NCI-H82 treated with DMSO at 0.1 percent for 48 hours (cell line): ENCODE data around the gene CHIC1.
"Not testable (repeated sequence)": the region's sequence is repeated elsewhere in the genome, so short reads cannot be mapped to it uniquely, and the experiment has no call there.

ENCODE experiments used
- DNase-seq: peaks from one replicate; lab custom pipeline; 2025; ENCODE audit not compliant: unreplicated experiment; lab: John Stamatoyannopoulos, UW

CHIC1 gene

DNA sequence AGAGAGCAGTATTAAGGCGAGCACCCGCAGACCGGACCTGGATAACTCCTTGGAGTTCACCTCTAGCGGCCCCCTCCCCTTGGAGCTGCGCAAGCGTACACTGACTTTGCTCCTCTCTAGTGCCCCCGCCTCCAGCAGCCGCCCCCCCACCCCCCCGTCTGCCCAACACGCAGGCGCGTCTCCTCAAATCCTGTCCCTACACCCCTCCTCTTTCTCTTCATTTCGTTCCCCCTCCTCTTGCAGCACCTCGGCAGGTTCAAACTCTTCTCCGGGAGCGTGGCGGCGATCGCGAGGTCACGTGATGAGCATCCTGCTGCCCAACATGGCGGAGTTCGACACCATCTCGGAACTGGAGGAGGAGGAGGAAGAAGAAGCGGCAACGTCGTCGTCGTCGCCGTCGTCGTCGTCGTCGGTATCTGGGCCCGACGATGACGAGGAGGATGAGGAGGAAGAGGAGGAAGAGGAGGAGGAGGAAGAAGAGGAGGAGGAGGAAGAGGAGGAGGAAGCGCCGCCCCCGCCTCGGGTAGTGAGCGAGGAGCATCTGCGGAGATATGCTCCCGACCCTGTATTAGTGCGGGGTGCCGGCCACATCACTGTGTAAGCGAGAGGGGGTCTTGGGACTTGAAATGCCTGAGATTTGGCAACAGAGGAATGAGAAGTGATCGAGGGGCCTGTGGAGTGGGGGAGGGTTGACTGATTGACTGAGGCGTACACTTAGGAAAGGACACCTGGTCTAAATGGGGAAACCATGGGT lies at the start of gene CHIC1:
TSS of gene CHIC1 (plus strand) at position 214 of the 754 bp plus-strand sequence. CDS start at position 302, 88 bp downstream.
- DNase-seq, result peak; percentile 87

DNA sequence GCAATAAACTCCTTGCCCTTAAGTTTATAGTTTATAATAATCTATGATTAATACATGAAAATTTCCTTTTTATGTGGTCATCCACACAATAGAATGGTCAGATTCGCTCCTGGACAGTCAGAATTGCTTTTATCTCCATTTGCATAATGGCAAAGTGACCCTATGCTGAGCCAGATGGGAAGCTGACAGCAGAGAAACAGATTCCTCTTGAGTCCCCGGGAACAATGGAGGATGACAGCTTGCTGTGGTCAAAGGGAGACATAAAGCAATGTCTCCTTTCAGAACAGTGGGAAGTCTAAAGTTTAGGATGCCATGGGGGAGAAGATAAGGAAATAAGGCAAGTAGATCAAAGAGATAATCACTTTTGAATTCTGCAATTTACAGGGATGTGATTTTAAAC lies 40.2 kb upstream of the CHIC1 start:
- DNase-seq, result not testable (repeated sequence)

DNA sequence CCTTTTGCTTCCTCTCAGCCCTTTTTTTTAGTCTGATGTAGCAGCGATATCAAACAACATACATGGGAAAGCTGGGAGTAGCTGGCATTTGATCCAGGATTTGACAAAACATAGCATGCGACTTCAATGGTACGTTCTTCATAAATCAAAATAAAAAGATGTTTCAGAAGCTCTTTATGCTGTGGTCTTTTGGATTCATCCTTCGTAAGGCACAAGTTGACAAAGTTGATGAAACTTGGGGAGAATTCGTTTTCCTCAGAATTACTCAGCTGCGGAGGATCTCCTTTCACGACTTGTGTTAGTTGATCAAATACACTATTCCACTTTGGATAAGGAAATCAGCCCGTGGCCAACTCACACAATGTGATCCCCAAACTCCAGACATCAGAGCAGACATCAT lies 38.1 kb upstream of the CHIC1 start:
- DNase-seq, result no peak

DNA sequence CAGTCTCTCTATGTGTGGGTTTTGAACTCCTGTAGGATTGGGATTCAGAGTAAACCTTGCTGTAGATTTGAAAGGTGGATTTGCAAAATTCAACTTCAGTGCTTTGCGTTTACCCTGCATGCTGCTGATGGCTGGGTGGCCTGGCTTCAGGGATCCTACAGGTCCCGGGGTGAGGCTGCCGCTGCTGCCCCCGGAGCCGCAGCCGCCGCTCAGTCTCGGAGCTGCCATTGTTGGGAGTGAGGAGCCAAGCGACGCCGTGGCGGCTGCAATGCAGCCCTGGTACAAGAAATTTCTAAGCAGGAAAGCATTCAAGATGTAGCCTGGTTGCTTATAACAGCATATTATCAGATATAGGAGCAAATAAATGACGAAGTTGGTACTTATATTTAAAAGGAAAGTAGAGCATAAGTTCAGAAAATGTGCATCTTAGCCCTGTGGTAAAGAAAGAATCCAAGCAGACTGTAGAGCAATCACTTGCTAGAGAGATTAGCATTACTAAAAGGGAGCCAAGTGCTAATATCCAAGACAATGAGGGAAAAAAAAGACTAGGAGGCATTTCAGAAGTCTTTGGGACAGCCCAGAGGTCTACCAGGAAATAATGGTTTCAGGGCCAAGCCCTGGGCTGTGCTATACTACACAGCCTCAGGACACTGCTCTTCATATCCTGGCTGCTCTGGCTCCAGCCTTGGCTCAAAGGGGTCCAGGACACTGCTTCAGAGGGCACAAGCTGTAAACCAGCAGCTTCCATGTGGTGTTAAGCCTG lies 36.9 kb upstream of the CHIC1 start:
- DNase-seq, result no peak

DNA sequence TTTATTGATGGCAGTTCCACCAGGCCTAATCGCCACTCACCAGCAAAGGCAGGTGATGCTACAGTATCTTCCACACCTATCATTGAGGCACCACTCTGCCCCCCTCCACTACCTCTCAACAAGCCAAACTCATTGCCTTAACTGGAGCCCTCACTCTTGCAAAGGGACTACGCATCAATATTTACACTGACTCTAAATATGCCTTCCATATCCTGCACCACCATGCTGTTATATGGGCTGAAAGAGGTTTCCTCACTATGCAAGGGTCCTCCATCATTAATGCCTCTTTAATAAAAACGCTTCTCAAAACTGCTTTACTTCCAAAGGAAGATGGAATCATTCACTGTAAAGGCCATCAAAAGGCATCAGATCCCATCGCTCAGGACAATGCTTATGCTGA lies 31.3 kb upstream of the CHIC1 start:
- DNase-seq, result not testable (repeated sequence)

DNA sequence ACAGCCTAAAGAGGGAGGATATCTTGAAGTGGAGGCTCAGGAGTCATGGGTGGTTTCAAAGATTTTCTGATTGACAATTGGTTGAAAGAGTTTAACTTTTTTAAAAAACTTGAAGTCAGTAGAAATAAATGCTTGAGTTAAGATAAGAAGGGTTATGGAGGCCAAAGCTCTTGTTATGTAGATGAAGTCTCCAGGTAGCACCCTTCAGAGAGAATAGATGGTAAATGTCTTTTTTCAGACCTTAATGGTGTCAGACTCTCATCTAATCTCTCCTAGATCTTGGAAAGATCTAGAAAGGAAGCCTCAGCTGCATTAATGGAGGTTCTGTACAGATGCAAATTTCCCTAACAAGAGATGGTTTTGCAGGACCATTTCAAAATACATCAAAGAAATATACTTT lies 6.8 kb upstream of the CHIC1 start:
- no peak for DNase-seq

DNA sequence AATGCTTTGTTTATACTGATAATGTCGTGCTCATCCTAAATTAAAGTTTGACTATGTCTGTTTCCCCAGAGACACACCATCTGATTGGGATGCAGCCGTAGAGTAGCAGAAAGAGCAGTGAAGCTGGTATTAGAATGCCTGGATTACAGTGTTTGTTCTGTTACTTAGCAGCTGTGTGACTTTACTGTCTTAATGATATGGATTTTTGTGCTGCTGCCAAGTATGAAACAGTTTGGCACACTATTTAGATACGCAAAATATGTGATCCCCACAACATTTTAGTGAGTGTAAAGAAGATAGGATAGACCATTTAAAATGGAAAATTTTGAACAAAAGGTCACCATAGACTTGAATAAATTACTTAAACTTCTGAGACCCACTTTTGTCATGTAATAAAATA lies 1.2 kb upstream of the CHIC1 start:
- no peak for DNase-seq

DNA sequence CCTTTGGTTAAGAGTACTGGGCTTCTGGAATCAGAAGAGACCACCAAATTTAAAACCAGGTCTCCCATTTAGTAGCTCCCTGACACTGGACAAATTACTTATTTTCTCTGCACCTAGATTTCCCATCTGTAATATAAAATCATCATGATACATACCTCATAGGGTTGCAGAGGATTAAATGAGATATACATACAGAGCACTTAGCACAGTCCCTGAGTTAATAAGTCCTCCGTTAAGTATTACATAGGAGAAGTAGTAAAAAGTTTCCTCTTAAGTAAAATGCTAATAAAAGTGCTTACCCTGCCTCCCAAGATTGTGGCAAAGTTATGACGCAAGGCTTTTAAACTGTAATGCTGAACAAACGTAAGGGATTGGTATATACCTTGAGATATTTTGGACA lies 539 bp upstream of the CHIC1 start:
- no peak for DNase-seq

DNA sequence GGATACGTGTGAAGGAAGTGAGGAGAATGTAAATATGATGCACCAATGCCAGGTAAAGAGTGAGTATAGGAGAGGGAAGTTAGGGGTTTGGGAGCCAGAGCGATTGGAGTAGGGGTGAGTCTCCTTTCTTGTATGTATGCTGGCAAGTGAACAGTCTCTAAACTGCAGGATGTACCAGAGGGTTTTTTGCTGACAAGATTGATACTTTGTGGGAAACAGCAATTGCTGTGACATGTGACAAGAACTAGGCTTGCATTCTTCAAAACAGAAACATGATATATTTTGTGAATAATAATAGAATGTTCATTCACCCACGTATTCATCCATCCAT lies 706 bp downstream of the CHIC1 start:
- no peak for DNase-seq

DNA sequence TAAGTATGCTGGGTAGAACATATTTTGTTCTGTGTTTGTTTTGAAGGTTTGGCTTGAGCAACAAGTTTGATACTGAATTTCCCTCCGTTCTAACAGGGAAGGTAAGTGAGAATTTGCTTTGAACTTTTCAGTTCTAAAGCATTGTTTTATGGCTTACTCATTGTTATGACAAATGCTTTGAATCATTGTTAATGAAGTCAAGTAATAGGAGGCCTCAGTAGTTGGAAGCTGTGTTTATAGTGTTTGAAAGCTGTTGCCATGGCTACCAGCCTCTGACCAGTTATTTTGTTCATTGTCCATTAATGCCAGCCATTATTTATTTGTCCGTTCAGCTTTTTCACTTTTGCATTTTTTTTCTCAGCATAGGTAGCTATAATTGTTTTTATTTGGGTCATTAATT lies 14.4 kb downstream of the CHIC1 start:
- DNase-seq, result no peak

DNA sequence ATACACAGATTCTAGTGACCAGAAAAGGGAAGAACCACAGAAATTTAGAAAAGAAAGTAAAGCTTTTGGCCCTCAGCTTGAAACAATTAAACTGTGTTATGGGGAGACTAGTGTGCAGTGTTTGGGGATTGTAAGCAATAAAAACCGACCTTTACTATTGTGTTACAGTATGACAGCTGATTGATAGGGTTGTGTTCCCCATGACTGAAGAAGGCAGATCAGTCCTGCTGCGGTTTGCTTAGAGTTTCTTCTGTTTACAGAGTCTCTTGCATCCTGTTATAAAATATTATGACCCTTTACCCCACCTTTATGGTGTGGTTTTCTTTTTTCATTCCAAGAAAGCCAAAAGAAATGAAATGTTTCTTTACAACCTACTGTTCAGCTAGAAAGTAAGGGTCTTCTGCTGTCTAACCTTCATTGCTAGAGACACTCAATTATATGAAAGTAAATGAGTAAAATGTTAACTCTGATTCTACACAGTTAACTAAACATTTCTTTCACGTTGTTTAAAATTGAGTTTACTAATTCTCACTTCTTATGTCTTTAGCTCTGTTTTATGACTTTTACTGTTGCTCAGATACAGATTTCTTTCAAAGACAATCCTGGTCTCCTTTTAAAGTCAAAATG lies 18.1 kb downstream of the CHIC1 start:
- DNase-seq, result no peak

DNA sequence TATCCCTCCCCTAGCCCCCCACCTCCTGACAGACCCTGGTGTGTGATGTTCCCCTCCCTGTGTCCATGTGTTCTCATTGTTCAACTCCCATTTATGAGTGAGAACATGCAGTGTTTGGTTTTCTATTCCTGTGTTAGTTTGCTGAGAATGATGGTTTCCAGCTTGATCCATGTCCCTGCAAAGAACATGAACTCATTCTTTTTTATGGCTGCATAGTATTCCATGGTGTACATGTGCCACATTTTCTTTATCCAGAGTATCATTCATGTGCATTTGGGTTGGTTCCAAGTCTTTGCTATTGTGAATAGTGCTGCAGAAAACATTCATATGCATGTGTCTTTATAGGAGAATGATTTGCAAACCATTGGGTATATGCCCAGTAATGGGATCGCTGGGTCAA lies 34.8 kb downstream of the CHIC1 start:
- DNase-seq, result not testable (repeated sequence)

DNA sequence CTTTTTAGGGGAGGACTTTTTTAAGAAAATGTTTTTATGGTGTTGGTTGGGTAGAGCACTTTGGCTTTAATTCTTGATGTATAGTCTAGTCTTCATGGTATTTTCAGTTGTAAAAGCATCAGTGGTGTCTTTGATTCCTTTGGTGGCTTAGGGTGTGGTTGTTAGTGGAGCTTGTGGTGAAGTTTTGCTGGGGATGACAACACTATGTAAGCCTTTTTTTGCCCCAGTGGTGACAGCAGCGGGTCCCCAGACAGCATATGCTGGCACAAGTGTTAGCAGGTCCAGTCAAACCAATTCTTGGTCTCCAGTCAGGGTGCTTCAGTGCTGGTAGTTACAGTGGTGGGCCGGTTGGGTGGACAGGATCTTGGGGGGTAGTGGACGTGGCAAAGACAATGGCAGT lies 52.0 kb downstream of the CHIC1 start:
- DNase-seq, result no peak

DNA sequence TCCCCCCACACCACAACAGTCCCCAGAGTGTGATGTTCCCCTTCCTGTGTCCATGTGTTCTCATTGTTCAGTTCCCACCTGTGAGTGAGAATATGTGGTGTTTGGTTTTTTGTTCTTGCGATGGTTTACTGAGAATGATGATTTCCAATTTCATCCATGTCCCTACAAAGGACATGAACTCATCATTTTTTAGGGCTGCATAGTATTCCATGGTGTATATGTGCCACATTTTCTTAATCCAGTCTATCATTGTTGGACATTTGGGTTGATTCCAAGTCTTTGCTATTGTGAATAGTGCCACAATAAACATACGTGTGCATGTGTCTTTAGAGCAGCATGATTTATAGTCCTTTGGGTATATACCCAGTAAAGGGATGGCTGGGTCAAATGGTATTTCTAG lies 78.7 kb downstream of the CHIC1 start:
- not testable (repeated sequence) for DNase-seq

DNA sequence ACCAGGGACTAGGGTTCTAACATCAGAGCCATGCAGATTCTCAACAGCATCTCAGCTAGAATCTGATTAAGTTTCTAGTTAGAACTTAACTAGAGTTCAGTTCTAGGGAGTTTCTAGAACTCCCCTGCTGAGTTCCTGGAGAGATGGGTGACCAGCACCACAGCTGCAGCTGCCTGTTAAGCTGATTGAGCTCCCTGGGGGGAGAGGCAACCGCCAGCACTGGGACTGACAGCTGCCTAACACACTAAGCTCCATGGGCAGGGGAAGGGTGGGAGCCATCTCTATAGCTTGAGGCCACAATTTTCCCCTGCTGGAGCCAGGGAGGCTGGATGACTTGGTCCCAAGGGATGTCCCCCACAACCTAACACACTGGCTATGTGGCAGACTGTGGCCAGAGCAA lies 84.2 kb downstream of the CHIC1 start:
- DNase-seq, result no peak

DNA sequence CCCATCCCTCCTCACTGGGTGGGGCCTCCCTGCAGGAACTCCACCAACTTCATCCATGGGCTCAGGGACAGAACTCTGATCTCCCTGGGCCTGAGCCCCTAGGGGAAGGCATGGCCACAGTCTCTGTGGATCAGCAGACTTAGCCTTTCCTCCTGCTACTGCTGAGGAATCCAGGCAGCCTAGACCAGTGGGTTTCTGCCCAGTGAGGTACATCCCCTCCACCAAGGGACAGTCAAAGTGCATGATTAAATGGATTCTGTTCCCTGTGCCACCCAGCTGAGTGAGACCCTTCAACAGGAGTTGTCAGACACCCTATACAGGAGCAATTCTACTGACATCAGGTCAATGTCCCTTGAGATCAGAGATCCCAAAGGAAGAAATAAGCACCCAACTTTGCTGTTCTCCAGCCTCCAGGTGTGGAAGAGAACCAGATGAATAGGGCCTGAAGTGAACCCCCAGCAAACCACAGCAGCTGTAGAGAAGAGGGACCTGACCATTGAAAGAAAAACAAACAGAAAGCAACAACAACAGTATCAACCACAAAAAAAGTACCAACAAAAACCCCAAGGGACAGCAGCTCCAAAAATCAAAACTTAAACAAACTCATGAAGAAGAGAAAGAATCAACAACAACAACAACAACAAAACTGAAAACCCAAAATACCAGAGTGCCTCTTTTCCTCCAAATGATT lies 84.8 kb downstream of the CHIC1 start:
- no peak for DNase-seq

DNA sequence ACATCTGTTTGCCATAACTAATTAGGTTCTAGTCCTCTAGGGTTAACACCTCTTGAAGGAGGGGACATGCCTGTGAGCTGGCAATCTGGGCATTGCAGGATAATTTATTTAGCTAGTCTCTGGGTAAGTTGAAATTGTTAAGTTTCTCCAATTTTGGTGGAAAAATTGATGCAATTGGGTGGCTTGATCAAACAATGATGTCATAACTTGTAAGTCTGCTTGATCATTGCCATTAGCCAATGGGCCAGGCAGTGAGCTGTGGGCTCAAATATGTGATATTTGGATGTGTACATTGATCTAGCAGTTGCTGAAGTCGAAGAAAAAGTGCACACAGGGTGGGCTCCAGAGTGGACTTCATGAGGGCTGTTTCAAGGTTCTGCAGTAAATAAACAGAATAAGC lies 98.3 kb downstream of the CHIC1 start:
- DNase-seq, result not testable (repeated sequence)

DNA sequence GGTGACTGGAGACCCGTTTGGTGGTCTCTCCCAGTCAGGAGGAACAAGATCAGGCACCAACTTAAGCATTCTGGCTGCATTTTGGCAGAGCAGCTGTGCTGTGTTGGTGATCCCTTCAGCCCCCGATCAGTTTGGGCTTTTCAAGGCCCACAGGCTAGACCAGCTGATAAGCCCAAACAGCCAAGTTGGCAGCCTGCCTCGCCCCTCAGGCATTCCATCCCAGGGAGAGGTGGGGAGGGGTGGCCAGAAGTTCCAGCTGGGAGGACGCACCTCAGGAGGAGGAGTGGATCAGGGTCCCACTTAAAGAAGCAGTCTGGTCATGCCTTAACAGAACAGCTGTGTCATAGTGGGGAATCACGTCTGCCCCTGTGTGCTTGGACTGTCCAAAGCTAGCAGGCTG lies 105.8 kb downstream of the CHIC1 start:
- DNase-seq, result no peak

DNA sequence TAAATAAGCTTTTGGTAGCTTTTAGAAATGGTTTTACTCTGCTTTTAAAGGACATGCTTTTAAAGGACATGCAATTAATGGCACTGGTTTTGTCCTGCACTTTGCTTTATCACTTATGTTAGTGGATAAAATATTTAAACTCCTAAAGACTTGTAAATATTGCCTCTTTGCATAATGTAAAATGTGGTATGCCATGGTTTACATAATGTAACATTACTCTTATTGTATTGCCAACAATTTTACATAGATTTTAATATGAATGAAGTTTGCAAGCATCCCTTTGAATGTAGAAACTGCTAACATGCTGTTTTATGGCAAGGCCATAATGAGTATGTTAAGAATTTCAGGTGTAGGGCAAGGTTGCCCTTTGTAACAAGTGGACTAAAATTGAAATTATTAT lies 118.4 kb downstream of the CHIC1 start:
- DNase-seq, result no peak

DNA sequence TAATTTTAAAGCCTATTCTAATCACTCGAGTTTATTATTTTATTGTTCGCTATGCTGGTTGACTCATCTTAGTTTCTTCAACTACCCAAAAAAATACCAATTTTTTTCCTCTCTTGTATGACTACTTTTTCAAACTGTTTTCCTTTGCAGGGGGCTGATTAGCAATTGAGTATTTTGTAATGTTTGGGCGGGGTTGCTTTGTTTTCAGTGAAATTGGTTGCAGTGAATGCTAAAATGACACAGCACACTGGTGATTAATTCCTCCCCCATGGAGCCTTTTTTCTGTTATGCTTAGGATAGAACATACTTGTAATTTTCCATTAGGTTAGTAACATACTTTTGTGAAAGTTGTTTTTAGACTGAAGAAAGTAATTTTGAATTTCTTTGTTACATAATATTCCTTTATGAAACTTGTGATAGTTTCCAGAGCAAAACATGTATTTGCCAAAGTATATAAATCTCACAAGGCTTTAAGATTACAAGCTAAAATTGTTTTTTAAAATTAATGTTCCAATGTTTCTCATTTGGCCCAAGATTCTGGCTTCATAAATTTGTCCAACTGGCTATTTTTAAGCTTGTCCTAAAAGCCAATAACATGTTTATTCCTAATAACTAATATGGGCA lies 120.4 kb downstream of the CHIC1 start:
- DNase-seq, result no peak

DNA sequence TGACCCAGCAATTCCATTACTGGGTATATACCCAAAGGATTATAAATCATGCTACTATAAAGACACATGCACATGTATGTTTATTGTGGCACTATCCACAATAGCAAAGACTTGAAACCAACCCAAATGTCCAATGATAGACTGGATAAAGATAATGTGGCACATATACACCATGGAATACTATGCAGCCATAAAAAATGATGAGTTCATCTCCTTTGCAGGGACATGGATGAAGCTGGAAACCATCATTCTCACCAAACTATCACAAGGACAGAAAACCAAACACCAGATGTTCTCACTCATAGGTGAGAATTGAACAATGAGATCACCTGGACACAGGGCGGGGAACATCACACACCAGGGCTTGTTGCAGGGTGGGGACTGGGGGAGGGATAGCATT lies 144.0 kb downstream of the CHIC1 start:
- not testable (repeated sequence) for DNase-seq
